Activated CD4-positive, alpha-beta T cell treated with anti-CD3 and anti-CD28 coated beads for 36 hours (primary cell): ENCODE measurements around the gene RPUSD1. TPM values are rescaled to one million over a fixed set of nuclear protein-coding genes. Genes with fewer than 3 reads are reported as not detected.
A peak's percentile ranks its signal among the peaks of the same experiment; 100 is the strongest.
"Not testable (repeated sequence)": the region's sequence is repeated elsewhere in the genome, so short reads cannot be mapped to it uniquely, and the experiment has no call there.

ENCODE experiments used
- ATAC-seq: fragments of 200-7000 bp; cut with Tn5 transposase; one replicate; pipeline ENCODE4 v1.10.0; 2021; ENCODE audit warnings: mild to moderate bottlenecking, moderate library complexity
- CTCF ChIA-PET: fragments of 350-600 bp; sonication (Branson Sonifier 250); formaldehyde crosslinking; loops from one replicate; lab custom pipeline; 2021; ENCODE audit warnings: antibody characterized with exemption; lab: Charles Lee
- POLR2A ChIA-PET: fragments of 350-600 bp; sonication (Branson Sonifier 250); formaldehyde crosslinking; loops from one replicate; lab custom pipeline; 2021; ENCODE audit warnings: antibody characterized with exemption, inconsistent platforms; lab: Charles Lee
- DNase-seq: peaks from one replicate; pipeline ENCODE4 v3.0.0-alpha.2; 2020
- H3K27ac Mint-ChIP-seq: one replicate; pipeline ENCODE4 v1.8.0; 2021; ENCODE audit warnings: mixed read lengths
- H3K27me3 Mint-ChIP-seq: one replicate; pipeline ENCODE4 v1.8.0; 2021; ENCODE audit warnings: mixed read lengths
- H3K36me3 Mint-ChIP-seq: one replicate; pipeline ENCODE4 v1.8.0; 2021; ENCODE audit warnings: low read depth, mixed read lengths
- H3K4me1 Mint-ChIP-seq: one replicate; pipeline ENCODE4 v1.8.0; 2021; ENCODE audit warnings: mixed read lengths
- H3K4me3 Mint-ChIP-seq: one replicate; pipeline ENCODE4 v1.8.0; 2021; ENCODE audit warnings: mild to moderate bottlenecking, moderate library complexity, mixed read lengths
- H3K9me3 Mint-ChIP-seq: one replicate; pipeline ENCODE4 v1.8.0; 2021; ENCODE audit warnings: low read depth, mixed read lengths
- intact Hi-C, 2 experiments: fragments of 100-400 bp; cut with DNase I in 1 of 2; cut with micrococcal nuclease in 1 of 2; formaldehyde crosslinking; loops; one replicate each; pipeline versions ENCODE4 v1.14.2 to v1.15.1; 2022 to 2024; cut with DNase I, micrococcal nuclease
- total RNA-seq, 2 experiments: library from RNA; stranded (reverse); gene quantifications; one replicate each; pipeline ENCODE4 v1.2.3, GENCODE V29; 2021

Gene RPUSD1, protein sequence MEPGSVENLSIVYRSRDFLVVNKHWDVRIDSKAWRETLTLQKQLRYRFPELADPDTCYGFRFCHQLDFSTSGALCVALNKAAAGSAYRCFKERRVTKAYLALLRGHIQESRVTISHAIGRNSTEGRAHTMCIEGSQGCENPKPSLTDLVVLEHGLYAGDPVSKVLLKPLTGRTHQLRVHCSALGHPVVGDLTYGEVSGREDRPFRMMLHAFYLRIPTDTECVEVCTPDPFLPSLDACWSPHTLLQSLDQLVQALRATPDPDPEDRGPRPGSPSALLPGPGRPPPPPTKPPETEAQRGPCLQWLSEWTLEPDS
- 10 to 100 TPM; 16.3 to 17.5 TPM for total RNA-seq

- Mint-ChIP-seq H3K9me3 (no peaks in the 10 kb centered on the region), H3K4me3 (peak within 1 kb of the TSS; percentile 88), H3K4me1 (peaks cover 13% of the 10 kb centered on the region), H3K27ac (peak within 1 kb of the TSS; percentile 78), H3K27me3 (no peaks in the 10 kb centered on the region), H3K36me3 (peaks cover 16% of the 10 kb centered on the region)
- intact Hi-C loops = loop anchor here (1.0 to 5.0 kb wide), 12 partner anchors 19 to 436 kb away; partner anchors contain the start of genes ANTKMT (in 1 of the 2), AXIN1 (in 1 of the 2), DECR2 (in 1 of the 2) and JMJD8 (in 1 of the 2)
- peak; percentile 18 for ATAC-seq
- POLR2A ChIA-PET = interaction anchor here (0.9 to 1.2 kb wide), 3 partner anchors 19 to 109 kb away, joined by 4 read pairs; no protein-coding TSS in a partner anchor
- DNase-seq = no peak
- CTCF ChIA-PET = interaction anchor here (0.6 to 1.8 kb wide), 7 partner anchors 13 to 123 kb away, joined by 4 to 9 read pairs (median 4); partner anchors contain the start of genes ANTKMT and GNG13
Observed at GRCh38 chr16:787978-788398, at the start of gene RPUSD1. TSS of gene RPUSD1 (minus strand) at chr16:788381. CDS start at chr16:787737, 644 bp downstream.

DNA sequence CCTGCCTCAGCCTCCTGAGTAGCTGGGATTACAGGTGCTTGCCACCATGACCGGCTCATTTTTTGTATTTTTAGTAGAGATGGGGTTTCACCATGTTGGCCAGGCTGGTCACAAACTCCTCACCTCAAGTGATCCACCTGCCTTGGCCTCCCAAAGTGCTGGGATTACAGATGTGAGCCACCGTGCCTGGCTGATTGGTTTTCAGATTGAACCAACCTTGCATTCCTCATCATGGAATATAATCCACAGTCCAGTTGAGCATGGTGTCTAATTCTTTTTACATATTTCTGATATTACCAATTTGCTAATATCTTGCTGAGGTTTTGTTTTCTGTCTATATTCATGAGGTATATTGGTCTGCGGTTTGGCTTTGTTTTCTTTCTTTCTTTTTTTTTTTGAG is 48.6 kb upstream of the RPUSD1 start:
- H3K9me3 Mint-ChIP-seq, POLR2A ChIA-PET, ATAC-seq, H3K4me1 Mint-ChIP-seq, intact Hi-C loops, H3K27me3 Mint-ChIP-seq, DNase-seq, H3K36me3 Mint-ChIP-seq, H3K4me3 Mint-ChIP-seq, H3K27ac Mint-ChIP-seq: not testable (repeated sequence)
- CTCF ChIA-PET = interaction anchor here (0.6 kb wide), 1 partner anchor 1235 kb away, joined by 3 read pairs; no protein-coding TSS in a partner anchor

GRCh38 chr16:836221-836620 is 48.0 kb upstream of the RPUSD1 start:
- no peaks in the 10 kb centered on the region for H3K4me1 Mint-ChIP-seq
- intact Hi-C loops = no loop called here
- CTCF ChIA-PET = no interaction called here
- H3K27me3 Mint-ChIP-seq = no peaks in the 10 kb centered on the region
- DNase-seq = no peak
- ATAC-seq = no peak
- H3K4me3 Mint-ChIP-seq = no peak overlapping the region
- peaks cover 7% of the 10 kb centered on the region for H3K9me3 Mint-ChIP-seq
- no peak overlapping the region for H3K27ac Mint-ChIP-seq
- POLR2A ChIA-PET = no interaction called here
- H3K36me3 Mint-ChIP-seq = no peaks in the 10 kb centered on the region

GRCh38 chr16:835373-835772 is 47.2 kb upstream of the RPUSD1 start:
- ChIA-PET CTCF (no interaction called here), POLR2A (no interaction called here)
- ATAC-seq = no peak
- Mint-ChIP-seq H3K4me3 (no peak overlapping the region), H3K36me3 (no peaks in the 10 kb centered on the region), H3K4me1 (no peaks in the 10 kb centered on the region), H3K9me3 (peaks cover 7% of the 10 kb centered on the region), H3K27me3 (no peaks in the 10 kb centered on the region), H3K27ac (no peak overlapping the region)
- intact Hi-C loops = no loop called here
- DNase-seq = no peak

GRCh38 chr16:833411-833810 is 45.2 kb upstream of the RPUSD1 start:
- H3K27me3 Mint-ChIP-seq = peaks cover 3% of the 10 kb centered on the region
- ChIA-PET POLR2A (no interaction called here), CTCF (no interaction called here)
- H3K4me1 Mint-ChIP-seq = no peaks in the 10 kb centered on the region
- DNase-seq = no peak
- H3K36me3 Mint-ChIP-seq = no peaks in the 10 kb centered on the region
- intact Hi-C loops = no loop called here
- H3K9me3 Mint-ChIP-seq = peaks cover 7% of the 10 kb centered on the region
- no peak for ATAC-seq
- no peak overlapping the region for H3K27ac Mint-ChIP-seq
- H3K4me3 Mint-ChIP-seq = no peak overlapping the region

GRCh38 chr16:832652-833336 is 44.6 kb upstream of the RPUSD1 start:
- DNase-seq (no peak), ATAC-seq (no peak)
- ChIA-PET POLR2A (no interaction called here), CTCF (no interaction called here)
- peaks cover 7% of the 10 kb centered on the region for H3K9me3 Mint-ChIP-seq
- H3K4me3 Mint-ChIP-seq = no peak overlapping the region
- intact Hi-C loops = no loop called here
- peaks cover 3% of the 10 kb centered on the region for H3K27me3 Mint-ChIP-seq
- H3K27ac Mint-ChIP-seq = no peak overlapping the region
- H3K4me1 Mint-ChIP-seq = no peaks in the 10 kb centered on the region
- H3K36me3 Mint-ChIP-seq = no peaks in the 10 kb centered on the region

- Mint-ChIP-seq H3K36me3 (no peaks in the 10 kb centered on the region), H3K27ac (no peak overlapping the region), H3K9me3 (peaks cover 7% of the 10 kb centered on the region), H3K4me3 (no peak overlapping the region), H3K27me3 (peaks cover 3% of the 10 kb centered on the region), H3K4me1 (no peaks in the 10 kb centered on the region)
- DNase-seq (no peak), ATAC-seq (no peak)
- ChIA-PET CTCF (no interaction called here), POLR2A (no interaction called here)
- intact Hi-C loops = no loop called here
Observed at GRCh38 chr16:831571-832413, 43.6 kb upstream of the RPUSD1 start.

- intact Hi-C loops = no loop called here
- peaks cover 3% of the 10 kb centered on the region for H3K27me3 Mint-ChIP-seq
- no peak overlapping the region for H3K4me3 Mint-ChIP-seq
- no peak for ATAC-seq
- POLR2A ChIA-PET = no interaction called here
- CTCF ChIA-PET = no interaction called here
- no peak overlapping the region for H3K27ac Mint-ChIP-seq
- no peak for DNase-seq
- peaks cover 2% of the 10 kb centered on the region for H3K9me3 Mint-ChIP-seq
- no peaks in the 10 kb centered on the region for H3K4me1 Mint-ChIP-seq
- H3K36me3 Mint-ChIP-seq = no peaks in the 10 kb centered on the region
Observed at GRCh38 chr16:830871-831570, 42.8 kb upstream of the RPUSD1 start.

GRCh38 chr16:830107-830870 is 42.1 kb upstream of the RPUSD1 start:
- no peak overlapping the region for H3K27ac Mint-ChIP-seq
- peaks cover 3% of the 10 kb centered on the region for H3K27me3 Mint-ChIP-seq
- H3K4me1 Mint-ChIP-seq = no peaks in the 10 kb centered on the region
- DNase-seq (no peak), ATAC-seq (no peak)
- CTCF ChIA-PET = no interaction called here
- H3K36me3 Mint-ChIP-seq = no peaks in the 10 kb centered on the region
- H3K4me3 Mint-ChIP-seq = no peak overlapping the region
- no peaks in the 10 kb centered on the region for H3K9me3 Mint-ChIP-seq
- POLR2A ChIA-PET = no interaction called here
- intact Hi-C loops = no loop called here

GRCh38 chr16:828891-829290 is 40.7 kb upstream of the RPUSD1 start:
- intact Hi-C loops = no loop called here
- Mint-ChIP-seq H3K27me3 (peaks cover 3% of the 10 kb centered on the region), H3K9me3 (no peaks in the 10 kb centered on the region), H3K36me3 (no peaks in the 10 kb centered on the region), H3K4me1 (no peaks in the 10 kb centered on the region), H3K4me3 (no peak overlapping the region), H3K27ac (no peak overlapping the region)
- ChIA-PET POLR2A (no interaction called here), CTCF (no interaction called here)
- no peak for DNase-seq
- ATAC-seq = no peak
